ENCODE measurements around the gene KCNMB2.
"Not testable (repeated sequence)": the region's sequence is repeated elsewhere in the genome, so short reads cannot be mapped to it uniquely, and the experiment has no call there.

DNA sequence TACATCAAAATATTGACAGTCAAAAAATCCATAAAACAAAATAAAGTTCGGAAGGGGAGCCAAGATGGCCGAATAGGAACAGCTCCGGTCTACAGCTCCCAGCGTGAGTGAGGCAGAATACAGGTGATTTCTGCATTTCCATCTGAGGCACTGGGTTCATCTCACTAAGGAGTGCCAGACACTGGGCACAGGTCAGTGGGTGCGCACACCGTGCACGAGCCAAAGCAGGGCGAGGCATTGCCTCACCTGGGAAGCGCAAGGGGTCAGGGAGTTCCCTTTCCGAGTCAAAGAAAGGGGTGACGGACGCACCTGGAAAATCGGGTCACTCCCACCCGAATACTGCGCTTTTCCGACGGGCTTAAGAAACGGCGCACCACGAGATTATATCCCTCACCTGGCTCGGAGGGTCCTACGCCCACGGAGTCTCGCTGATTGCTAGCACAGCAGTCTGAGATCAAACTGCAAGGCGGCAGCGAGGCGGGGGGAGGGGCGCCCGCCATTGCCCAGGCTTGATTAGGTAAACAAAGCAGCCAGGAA, 323.7 kb downstream of the KCNMB2 start:
- TF ChIP-seq, protein P1, sequence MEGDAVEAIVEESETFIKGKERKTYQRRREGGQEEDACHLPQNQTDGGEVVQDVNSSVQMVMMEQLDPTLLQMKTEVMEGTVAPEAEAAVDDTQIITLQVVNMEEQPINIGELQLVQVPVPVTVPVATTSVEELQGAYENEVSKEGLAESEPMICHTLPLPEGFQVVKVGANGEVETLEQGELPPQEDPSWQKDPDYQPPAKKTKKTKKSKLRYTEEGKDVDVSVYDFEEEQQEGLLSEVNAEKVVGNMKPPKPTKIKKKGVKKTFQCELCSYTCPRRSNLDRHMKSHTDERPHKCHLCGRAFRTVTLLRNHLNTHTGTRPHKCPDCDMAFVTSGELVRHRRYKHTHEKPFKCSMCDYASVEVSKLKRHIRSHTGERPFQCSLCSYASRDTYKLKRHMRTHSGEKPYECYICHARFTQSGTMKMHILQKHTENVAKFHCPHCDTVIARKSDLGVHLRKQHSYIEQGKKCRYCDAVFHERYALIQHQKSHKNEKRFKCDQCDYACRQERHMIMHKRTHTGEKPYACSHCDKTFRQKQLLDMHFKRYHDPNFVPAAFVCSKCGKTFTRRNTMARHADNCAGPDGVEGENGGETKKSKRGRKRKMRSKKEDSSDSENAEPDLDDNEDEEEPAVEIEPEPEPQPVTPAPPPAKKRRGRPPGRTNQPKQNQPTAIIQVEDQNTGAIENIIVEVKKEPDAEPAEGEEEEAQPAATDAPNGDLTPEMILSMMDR (IDR thresholded peaks at IDR 0.05), result not testable (repeated sequence)
- not testable (repeated sequence) for TF ChIP-seq POLR2A (IDR thresholded peaks at IDR 0.05)

Measured in right lobe of liver (tissue), 4 donors.